ENCODE data around the gene NRG3. TPM values are rescaled to one million over a fixed set of nuclear protein-coding genes. Genes with fewer than 3 reads are reported as not detected.

Gene NRG3
- total RNA-seq, 2 experiments from 2014 or later = not detected

GRCh38 chr10:81984428-81984827 lies 109.4 kb downstream of the NRG3 start:
- H3K9me3 Mint-ChIP-seq = peaks cover 12% of the 10 kb centered on the region
- DNase-seq (no peak), ATAC-seq (ENCODE audit: poor library complexity) (no peak)
- intact Hi-C loops (cut with DNase I, micrococcal nuclease) = no loop called here
- H3K4me3 ChIP-seq (ENCODE audit: low read length) = no peak overlapping the region
- ChIA-PET CTCF (no interaction called here), POLR2A (no interaction called here)
- no peak overlapping the region for H3K4me3 Mint-ChIP-seq
- H3K9me3 ChIP-seq (ENCODE audit: control insufficient read depth in 1 of 2, insufficient read depth in 1 of 2, low read length in 2 of 2) = no peaks in the 10 kb centered on the region
- no peaks in the 10 kb centered on the region for H3K27me3 Mint-ChIP-seq
- H3K4me1 Mint-ChIP-seq (ENCODE audit: low read depth) = no peaks in the 10 kb centered on the region
- H3K27ac Mint-ChIP-seq = no peak overlapping the region
- no peaks in the 10 kb centered on the region for H3K36me3 ChIP-seq (ENCODE audit: insufficient read depth, low read length)
- H3K4me1 ChIP-seq (ENCODE audit: insufficient read depth, low read length) = no peaks in the 10 kb centered on the region
- H3K36me3 Mint-ChIP-seq (ENCODE audit: low read depth) = no peaks in the 10 kb centered on the region
- no peak for TF ChIP-seq CTCF (IDR thresholded peaks at IDR 0.05)
- no peaks in the 10 kb centered on the region for H3K27me3 ChIP-seq (ENCODE audit: control insufficient read depth in 1 of 2, insufficient read depth in 2 of 2, low read length in 2 of 2)
- no peak overlapping the region for H3K27ac ChIP-seq (ENCODE audit: low read depth in 1 of 2, low read length in 2 of 2)

- Mint-ChIP-seq H3K4me1 (ENCODE audit: low read depth) (no peaks in the 10 kb centered on the region), H3K36me3 (ENCODE audit: low read depth) (no peaks in the 10 kb centered on the region), H3K4me3 (no peak overlapping the region), H3K27ac (no peak overlapping the region), H3K27me3 (no peaks in the 10 kb centered on the region), H3K9me3 (no peaks in the 10 kb centered on the region)
- no peak overlapping the region for H3K27ac ChIP-seq (ENCODE audit: low read depth in 1 of 2, low read length in 2 of 2)
- ChIA-PET CTCF (no interaction called here), POLR2A (no interaction called here)
- no peak for TF ChIP-seq CTCF (IDR thresholded peaks at IDR 0.05)
- H3K27me3 ChIP-seq (ENCODE audit: control insufficient read depth in 1 of 2, insufficient read depth in 2 of 2, low read length in 2 of 2) = no peaks in the 10 kb centered on the region
- DNase-seq = no peak
- no peaks in the 10 kb centered on the region for H3K4me1 ChIP-seq (ENCODE audit: insufficient read depth, low read length)
- no peaks in the 10 kb centered on the region for H3K36me3 ChIP-seq (ENCODE audit: insufficient read depth, low read length)
- no peak overlapping the region for H3K4me3 ChIP-seq (ENCODE audit: low read length)
- H3K9me3 ChIP-seq (ENCODE audit: control insufficient read depth in 1 of 2, insufficient read depth in 1 of 2, low read length in 2 of 2) = no peaks in the 10 kb centered on the region
- no peak for ATAC-seq (ENCODE audit: poor library complexity)
- intact Hi-C loops (cut with DNase I, micrococcal nuclease) = no loop called here
These were observed 120.3 kb downstream of the NRG3 start for GRCh38 chr10:81995254-81995653.

GRCh38 chr10:81996927-81997326 lies 121.9 kb downstream of the NRG3 start:
- Mint-ChIP-seq H3K36me3 (ENCODE audit: low read depth) (no peaks in the 10 kb centered on the region), H3K27me3 (no peaks in the 10 kb centered on the region), H3K4me1 (ENCODE audit: low read depth) (no peaks in the 10 kb centered on the region), H3K4me3 (no peak overlapping the region), H3K9me3 (peaks cover 2% of the 10 kb centered on the region), H3K27ac (no peak overlapping the region)
- CTCF ChIA-PET = no interaction called here
- H3K9me3 ChIP-seq (ENCODE audit: control insufficient read depth in 1 of 2, insufficient read depth in 1 of 2, low read length in 2 of 2) = peaks cover 0 to 3% of the 10 kb centered on the region in 2 experiments
- H3K4me1 ChIP-seq (ENCODE audit: insufficient read depth, low read length) = no peaks in the 10 kb centered on the region
- TF ChIP-seq CTCF (IDR thresholded peaks at IDR 0.05) = no peak
- no peaks in the 10 kb centered on the region for H3K27me3 ChIP-seq (ENCODE audit: control insufficient read depth in 1 of 2, insufficient read depth in 2 of 2, low read length in 2 of 2)
- POLR2A ChIA-PET = no interaction called here
- no peak overlapping the region for H3K4me3 ChIP-seq (ENCODE audit: low read length)
- DNase-seq (no peak), ATAC-seq (ENCODE audit: poor library complexity) (no peak)
- H3K27ac ChIP-seq (ENCODE audit: low read depth in 1 of 2, low read length in 2 of 2) = no peak overlapping the region
- intact Hi-C loops (cut with DNase I, micrococcal nuclease) = no loop called here
- no peaks in the 10 kb centered on the region for H3K36me3 ChIP-seq (ENCODE audit: insufficient read depth, low read length)
